DND-41 (cell line): ENCODE results near the gene KATNAL2.

ENCODE experiments used
- EZH2 ChIP-seq: IDR thresholded peaks from 3 replicates; pipeline ENCODE4 v1.6.1; 2012; ENCODE audit warnings: borderline replicate concordance, low read depth, mild to moderate bottlenecking, moderate library complexity, low read length, inconsistent platforms; ENCODE audit not compliant: severe bottlenecking
- TF ChIP-seq, protein P1 (sequence below): IDR thresholded peaks from 2 replicates; pipeline ENCODE4 v1.5.1; 2012; ENCODE audit warnings: borderline replicate concordance, low read length, moderate library complexity, mild to moderate bottlenecking; ENCODE audit not compliant: poor library complexity, severe bottlenecking; ENCODE audit errors: extremely low read depth

DNA sequence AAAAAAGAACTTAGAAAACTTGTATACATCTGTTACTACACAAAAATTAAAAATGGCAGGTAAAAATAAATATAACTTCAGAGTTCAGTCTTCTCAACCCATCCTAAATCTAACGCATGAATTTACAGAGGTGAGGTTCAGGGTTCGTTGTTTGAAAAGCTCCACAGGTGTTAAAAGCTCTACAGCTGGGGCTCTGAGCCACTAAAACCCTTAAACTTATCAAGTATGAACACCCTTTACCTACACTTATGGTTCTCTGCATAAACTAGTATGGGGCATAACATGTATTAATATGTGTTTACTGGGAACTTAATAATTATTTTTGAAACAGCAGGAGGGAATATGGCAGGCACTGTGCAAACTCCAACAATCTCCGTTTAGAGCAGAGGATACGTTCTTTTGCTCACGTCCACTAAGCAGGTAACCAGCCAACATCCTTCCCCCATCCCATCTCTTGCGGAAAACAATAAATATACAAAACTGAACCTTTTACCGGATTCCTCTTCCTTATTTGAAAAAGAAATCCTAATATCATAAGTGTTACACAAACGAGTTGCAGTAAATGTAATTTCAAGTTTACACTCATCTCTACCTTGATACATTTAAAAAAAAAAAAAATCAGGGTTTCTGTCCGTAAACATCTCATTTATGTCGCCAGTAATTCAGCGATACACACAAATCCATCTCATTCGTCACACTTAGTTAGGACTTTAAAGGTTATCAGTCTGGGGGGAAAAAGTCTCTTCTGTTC is 1.4 kb upstream of the KATNAL2 start:
- TF ChIP-seq, protein P1, sequence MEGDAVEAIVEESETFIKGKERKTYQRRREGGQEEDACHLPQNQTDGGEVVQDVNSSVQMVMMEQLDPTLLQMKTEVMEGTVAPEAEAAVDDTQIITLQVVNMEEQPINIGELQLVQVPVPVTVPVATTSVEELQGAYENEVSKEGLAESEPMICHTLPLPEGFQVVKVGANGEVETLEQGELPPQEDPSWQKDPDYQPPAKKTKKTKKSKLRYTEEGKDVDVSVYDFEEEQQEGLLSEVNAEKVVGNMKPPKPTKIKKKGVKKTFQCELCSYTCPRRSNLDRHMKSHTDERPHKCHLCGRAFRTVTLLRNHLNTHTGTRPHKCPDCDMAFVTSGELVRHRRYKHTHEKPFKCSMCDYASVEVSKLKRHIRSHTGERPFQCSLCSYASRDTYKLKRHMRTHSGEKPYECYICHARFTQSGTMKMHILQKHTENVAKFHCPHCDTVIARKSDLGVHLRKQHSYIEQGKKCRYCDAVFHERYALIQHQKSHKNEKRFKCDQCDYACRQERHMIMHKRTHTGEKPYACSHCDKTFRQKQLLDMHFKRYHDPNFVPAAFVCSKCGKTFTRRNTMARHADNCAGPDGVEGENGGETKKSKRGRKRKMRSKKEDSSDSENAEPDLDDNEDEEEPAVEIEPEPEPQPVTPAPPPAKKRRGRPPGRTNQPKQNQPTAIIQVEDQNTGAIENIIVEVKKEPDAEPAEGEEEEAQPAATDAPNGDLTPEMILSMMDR: no peak
- TF ChIP-seq EZH2: no peak
